H1 (cell line): ENCODE data around the gene CNR1. TPM values are rescaled to one million over a fixed set of nuclear protein-coding genes. Genes with fewer than 3 reads are reported as not detected.

Experiments used
- CTBP2 ChIP-seq: IDR thresholded peaks from 2 replicates; pipeline ENCODE4 v1.7.0; 2011; ENCODE audit warnings: borderline replicate concordance, mild to moderate bottlenecking, moderate library complexity, mixed read lengths, low read length; ENCODE audit not compliant: insufficient read depth, insufficient read length
- GABPA ChIP-seq: IDR thresholded peaks from 2 replicates; pipeline ENCODE4 v1.6.1; 2011; ENCODE audit warnings: mild to moderate bottlenecking, low read length, moderate library complexity, borderline replicate concordance; ENCODE audit not compliant: insufficient read depth
- KDM5A ChIP-seq: fragments of 200-600 bp; IDR thresholded peaks from 2 replicates; pipeline ENCODE4 v1.7.1; 2012; ENCODE audit warnings: mild to moderate bottlenecking, low read length, inconsistent platforms, mixed read lengths
- SP4 ChIP-seq: IDR thresholded peaks from 2 replicates; pipeline ENCODE4 v1.6.1; 2012; ENCODE audit warnings: low read length, inconsistent platforms
- polyA plus RNA-seq, 7 experiments: library from polyadenylated mRNA; depleted of rRNA in 3 of 7; stranded (reverse) in 5 of 7; unstranded in 2 of 7; fragments of >200 nt in 5 of 7; fragments of 200-250 nt in 2 of 7; gene quantifications; 1 replicate in 5 of 7; 2 replicates in 1 of 7; 4 replicates in 1 of 7; pipeline versions ENCODE4 v1.2.1 to v1.2.3, GENCODE V29; 2011 to 2013; ENCODE audit warnings: missing spikeins in 2 of 7, mixed read lengths in 2 of 7
- total RNA-seq: library from RNA; stranded (reverse); fragmentation: NEBNext Ultra II Directional; extraction: Animal tissue kit (Norgen Biotek cat#: 25700); gene quantifications from 2 replicates; pipeline ENCODE4 v1.2.1, GENCODE V29; 2021

The CNR1 gene
- total and polyA plus RNA-seq, 2 of the 8 experiments (the other 6 are each of a cell fraction or from before 2014, with no cell fraction given) = 0.83 to 3.1 TPM

GRCh38 chr6:88114838-88115237 lies 51.3 kb downstream of the CNR1 start (continued):
- no peak for TF ChIP-seq GABPA
- no peak for TF ChIP-seq CTBP2
- TF ChIP-seq KDM5A = no peak
- TF ChIP-seq SP4 = no peak
- TF ChIP-seq, all 59 proteins: peak for 0
